B cell (primary cell): ENCODE results near the gene PABPC3. TPM values are rescaled to one million over a fixed set of nuclear protein-coding genes. Genes with fewer than 3 reads are reported as not detected.

ENCODE experiments used
- ATAC-seq: fragments of 200-7000 bp; cut with Tn5 transposase; one replicate; pipeline ENCODE4 v1.10.0; 2021; ENCODE audit warnings: low read depth, mild to moderate bottlenecking, moderate number of reproducible peaks, moderate library complexity
- CTCF ChIA-PET: fragments of 350-600 bp; sonication (Branson Sonifier 250); formaldehyde crosslinking; loops from one replicate; lab custom pipeline; 2021; ENCODE audit warnings: antibody characterized with exemption, inconsistent platforms; lab: Charles Lee
- POLR2A ChIA-PET: fragments of 350-600 bp; sonication (Branson Sonifier 250); formaldehyde crosslinking; loops from one replicate; lab custom pipeline; 2021; ENCODE audit warnings: antibody characterized with exemption; lab: Charles Lee
- DNase-seq: peaks from one replicate; pipeline ENCODE4 v3.0.0; 2013
- H2AFZ ChIP-seq: 2 replicates; pipeline ENCODE4 v1.6.1; 2012; ENCODE audit warnings: mild to moderate bottlenecking, low read depth, low read length; ENCODE audit not compliant: insufficient read depth, poor library complexity, severe bottlenecking
- H3K27ac ChIP-seq, 2 donors: 1 replicate in 1 of 2; 2 replicates in 1 of 2; pipeline ENCODE4 v1.5.1; 2012 to 2013; ENCODE audit warnings: low read length in 2 of 2, mild to moderate bottlenecking in 2 of 2, moderate library complexity in 1 of 2
- H3K27me3 ChIP-seq, 4 experiments: fragments of 200-600 bp in 1 of 4; sonication (generic) in 1 of 4; replicated peaks in 1 of 4; 1 replicate in 2 of 4; 2 replicates in 2 of 4; pipeline versions ENCODE4 v1.6.1 to v1.7.0; 2013 to 2016; ENCODE audit warnings: low read length in 3 of 4, mild to moderate bottlenecking in 2 of 4, mixed read lengths in 1 of 4, moderate library complexity in 1 of 4; ENCODE audit not compliant: insufficient read depth in 4 of 4, control insufficient read depth in 3 of 4; ENCODE audit errors: control extremely low read depth in 1 of 4
- H3K36me3 ChIP-seq, 2 experiments: replicated peaks in 1 of 2; 1 replicate in 1 of 2; 2 replicates in 1 of 2; pipeline versions ENCODE4 v1.6.1 to v1.7.1; 2013; ENCODE audit warnings: low read length in 1 of 2; ENCODE audit not compliant: insufficient read depth in 2 of 2, control insufficient read depth in 1 of 2; ENCODE audit errors: control extremely low read depth in 1 of 2, extremely low read depth in 1 of 2
- H3K4me1 ChIP-seq, 2 donors: fragments of 200-600 bp in 1 of 2; sonication (generic) in 1 of 2; 1 replicate in 1 of 2; 2 replicates in 1 of 2; pipeline versions ENCODE4 v1.5.1 to v1.6.1; 2013 to 2017; ENCODE audit warnings: low read length in 2 of 2; ENCODE audit not compliant: control insufficient read depth in 2 of 2, insufficient read depth in 2 of 2
- H3K4me2 ChIP-seq: replicated peaks from 2 replicates; pipeline ENCODE3; 2012; ENCODE audit warnings: mild to moderate bottlenecking, low read depth, low read length; ENCODE audit not compliant: poor library complexity, severe bottlenecking
- H3K4me3 ChIP-seq, 5 experiments: fragments of 200-600 bp in 1 of 5; sonication (generic) in 1 of 5; 1 replicate in 3 of 5; 2 replicates in 2 of 5; pipeline versions ENCODE4 v1.5.1 to v1.7.0; 2011 to 2016; ENCODE audit warnings: low read length in 4 of 5, mild to moderate bottlenecking in 4 of 5, low read depth in 2 of 5, control low read depth in 1 of 5, moderate library complexity in 1 of 5; ENCODE audit not compliant: insufficient read depth in 1 of 5; ENCODE audit errors: control extremely low read depth in 1 of 5, extremely low read depth in 1 of 5
- H3K79me2 ChIP-seq: fragments of 200-600 bp; sonication (generic); one replicate; pipeline ENCODE4 v1.6.0; 2016; ENCODE audit warnings: low read length; ENCODE audit not compliant: control insufficient read depth, insufficient read depth
- H3K9ac ChIP-seq: fragments of 200-600 bp; sonication (generic); 2 replicates; pipeline ENCODE4 v1.6.1; 2017; ENCODE audit warnings: mild to moderate bottlenecking, low read length, moderate library complexity
- H3K9me3 ChIP-seq, 3 donors: one replicate each; pipeline versions ENCODE4 v1.6.1 to v1.7.1; 2013; ENCODE audit warnings: low read length in 2 of 3; ENCODE audit not compliant: control insufficient read depth in 2 of 3, insufficient read depth in 1 of 3; ENCODE audit errors: control extremely low read depth in 1 of 3
- H4K20me1 ChIP-seq: 2 replicates; pipeline ENCODE4 v1.6.0; 2012; ENCODE audit warnings: mild to moderate bottlenecking, low read length; ENCODE audit not compliant: insufficient read depth, control insufficient read depth, poor library complexity, severe bottlenecking
- H3K27ac Mint-ChIP-seq: one replicate; pipeline ENCODE4 v1.8.0; 2021; ENCODE audit warnings: mixed read lengths
- H3K27me3 Mint-ChIP-seq: one replicate; pipeline ENCODE4 v1.8.0; 2021; ENCODE audit warnings: mixed read lengths
- H3K4me1 Mint-ChIP-seq: one replicate; pipeline ENCODE4 v1.8.0; 2021; ENCODE audit warnings: mixed read lengths
- H3K4me3 Mint-ChIP-seq: one replicate; pipeline ENCODE4 v1.8.0; 2021; ENCODE audit warnings: mixed read lengths
- H3K9me3 Mint-ChIP-seq: one replicate; pipeline ENCODE4 v1.8.0; 2022; ENCODE audit warnings: mixed read lengths; ENCODE audit not compliant: insufficient read depth
- WGBS: methylation state at CpG from one replicate; pipeline ENCODE4 v1.1.5; 2013; ENCODE audit warnings: missing lambda C conversion rate; ENCODE audit not compliant: insufficient coverage; 5-methylcytosine and 5-hydroxymethylcytosine counted together
- intact Hi-C: fragments of 100-400 bp; cut with micrococcal nuclease; formaldehyde crosslinking; loops from one replicate; pipeline ENCODE4 v1.10.0; 2022
- polyA plus RNA-seq: library from polyadenylated mRNA; depleted of rRNA; stranded (reverse); fragments of >200 nt; gene quantifications from 2 replicates; pipeline ENCODE4 v1.2.3, GENCODE V29; 2012
- total RNA-seq, 2 donors: library from RNA; stranded (reverse); fragments of 120-200 nt in 1 of 2; gene quantifications; 1 replicate in 1 of 2; 2 replicates in 1 of 2; pipeline versions ENCODE4 v1.2.3 to v1.2.4, GENCODE V29; 2013 to 2022
- TF ChIP-seq, protein P1 (sequence below): fragments of 200-600 bp; IDR thresholded peaks from one replicate; pipeline ENCODE4 v1.8.0; 2022; ENCODE audit warnings: antibody characterized with exemption, mild to moderate bottlenecking

Gene PABPC3
- total and polyA plus RNA-seq, 2 donors (not counting 1 experiment from before 2014, with no cell fraction given), result 0.06 to 0.10 TPM

GRCh38 chr13:25088562-25089221 is 7.2 kb upstream of the PABPC3 start:
- TF ChIP-seq, protein P1, sequence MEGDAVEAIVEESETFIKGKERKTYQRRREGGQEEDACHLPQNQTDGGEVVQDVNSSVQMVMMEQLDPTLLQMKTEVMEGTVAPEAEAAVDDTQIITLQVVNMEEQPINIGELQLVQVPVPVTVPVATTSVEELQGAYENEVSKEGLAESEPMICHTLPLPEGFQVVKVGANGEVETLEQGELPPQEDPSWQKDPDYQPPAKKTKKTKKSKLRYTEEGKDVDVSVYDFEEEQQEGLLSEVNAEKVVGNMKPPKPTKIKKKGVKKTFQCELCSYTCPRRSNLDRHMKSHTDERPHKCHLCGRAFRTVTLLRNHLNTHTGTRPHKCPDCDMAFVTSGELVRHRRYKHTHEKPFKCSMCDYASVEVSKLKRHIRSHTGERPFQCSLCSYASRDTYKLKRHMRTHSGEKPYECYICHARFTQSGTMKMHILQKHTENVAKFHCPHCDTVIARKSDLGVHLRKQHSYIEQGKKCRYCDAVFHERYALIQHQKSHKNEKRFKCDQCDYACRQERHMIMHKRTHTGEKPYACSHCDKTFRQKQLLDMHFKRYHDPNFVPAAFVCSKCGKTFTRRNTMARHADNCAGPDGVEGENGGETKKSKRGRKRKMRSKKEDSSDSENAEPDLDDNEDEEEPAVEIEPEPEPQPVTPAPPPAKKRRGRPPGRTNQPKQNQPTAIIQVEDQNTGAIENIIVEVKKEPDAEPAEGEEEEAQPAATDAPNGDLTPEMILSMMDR, result no peak
- Mint-ChIP-seq H3K27me3 (peaks cover 28% of the 10 kb centered on the region), H3K9me3 (no peaks in the 10 kb centered on the region), H3K27ac (no peak overlapping the region), H3K4me1 (peaks cover 3% of the 10 kb centered on the region), H3K4me3 (no peak overlapping the region)
- H3K27ac ChIP-seq, result no peak overlapping the region
- H3K9ac ChIP-seq, result no peak overlapping the region
- H3K79me2 ChIP-seq, result no peaks in the 10 kb centered on the region
- no peaks in the 10 kb centered on the region for H4K20me1 ChIP-seq
- no peak overlapping the region for H3K4me3 ChIP-seq
- H3K36me3 ChIP-seq, result no peaks in the 10 kb centered on the region
- no peaks in the 10 kb centered on the region for H3K27me3 ChIP-seq
- POLR2A ChIA-PET, result no interaction called here
- DNase-seq (no peak), ATAC-seq (no peak)
- no peaks in the 10 kb centered on the region for H3K9me3 ChIP-seq
- no peaks in the 10 kb centered on the region for H3K4me1 ChIP-seq
- no peak overlapping the region for H2AFZ ChIP-seq
- 75% methylated on average over 6 of the region's 10 CpGs for WGBS
- CTCF ChIA-PET, result interaction anchor here (1.2 kb wide), 1 partner anchor 52 kb away, joined by 3 read pairs; no protein-coding TSS in a partner anchor
- no peak overlapping the region for H3K4me2 ChIP-seq
- intact Hi-C loops, result no loop called here

- no peaks in the 10 kb centered on the region for H4K20me1 ChIP-seq
- ChIA-PET POLR2A (no interaction called here), CTCF (interaction anchor here (1.9 kb wide), 1 partner anchor 102 kb away, joined by 6 read pairs; no protein-coding TSS in a partner anchor)
- peaks cover 0 to 4% (median 0%) of the 10 kb centered on the region in 3 donors for H3K9me3 ChIP-seq
- H3K27me3 ChIP-seq, result peaks cover 0 to 28% (median 6%) of the 10 kb centered on the region in 4 experiments
- no peak for ATAC-seq
- Mint-ChIP-seq H3K9me3 (peaks cover 5% of the 10 kb centered on the region), H3K4me3 (no peak overlapping the region), H3K27me3 (peaks cover 45% of the 10 kb centered on the region), H3K4me1 (no peaks in the 10 kb centered on the region), H3K27ac (no peak overlapping the region)
- no peak overlapping the region for H2AFZ ChIP-seq
- no peak overlapping the region for H3K27ac ChIP-seq
- TF ChIP-seq, protein P1, result no peak
- H3K4me2 ChIP-seq, result no peak overlapping the region
- DNase-seq, result no peak
- intact Hi-C loops, result no loop called here
- H3K79me2 ChIP-seq, result no peaks in the 10 kb centered on the region
- no peak overlapping the region for H3K9ac ChIP-seq
- H3K4me3 ChIP-seq, result no peak overlapping the region
- peaks cover 2 to 5% of the 10 kb centered on the region in 2 donors for H3K4me1 ChIP-seq
- H3K36me3 ChIP-seq, result no peaks in the 10 kb centered on the region
- WGBS, result 89% methylated on average over 13 of the region's 13 CpGs
Measured at GRCh38 chr13:25097426-25097825, 1.5 kb downstream of the PABPC3 start.
